ENCODE data around the gene CCT4.
"Not testable (repeated sequence)": the region's sequence is repeated elsewhere in the genome, so short reads cannot be mapped to it uniquely, and the experiment has no call there.

The CCT4 gene

GRCh38 chr2:61905372-61906185 lies 17.1 kb upstream of the CCT4 start, which contains the start of gene COMMD1:
Gene COMMD1 (plus strand): TSS chr2:61905674. CDS start chr2:61905679, 5 bp downstream.
- peak; percentile 69 to 85 for DNase-seq (ENCODE audit: low spot score in 2 of 2)
- Histone ChIP-seq H3K4me3 (peak within 1 kb of the TSS; percentile 57), H3K36me3 (replicated peaks) (no peaks in the 10 kb centered on the region), H3K9me3 (no peaks in the 10 kb centered on the region), H3K4me1 (peaks cover 6% of the 10 kb centered on the region), H3K27me3 (ENCODE audit: low read depth) (no peaks in the 10 kb centered on the region)
- in situ Hi-C loops (cut with MboI; ENCODE audit: low sequenced_read_pairs): loop anchor here (25.0 kb wide), 1 partner anchor 857 kb away; no protein-coding TSS in a partner anchor

- H3K36me3 ChIP-seq (replicated peaks): no peaks in the 10 kb centered on the region
- H3K27me3 ChIP-seq (ENCODE audit: low read depth): no peaks in the 10 kb centered on the region
- peaks cover 3% of the 10 kb centered on the region for H3K4me1 ChIP-seq
- H3K4me3 ChIP-seq: no peak overlapping the region
- in situ Hi-C loops (cut with MboI; ENCODE audit: low sequenced_read_pairs): loop anchor here (25.0 kb wide), 1 partner anchor 862 kb away; no protein-coding TSS in a partner anchor
- no peaks in the 10 kb centered on the region for H3K9me3 ChIP-seq
- DNase-seq (ENCODE audit: low spot score in 2 of 2): no peak
These were observed 11.8 kb upstream of the CCT4 start for GRCh38 chr2:61900281-61900680.

GRCh38 chr2:61898810-61899209 lies 10.4 kb upstream of the CCT4 start:
- in situ Hi-C loops (cut with MboI; ENCODE audit: low sequenced_read_pairs): no loop called here
- H3K4me3 ChIP-seq: no peak overlapping the region
- no peaks in the 10 kb centered on the region for H3K36me3 ChIP-seq (replicated peaks)
- no peaks in the 10 kb centered on the region for H3K27me3 ChIP-seq (ENCODE audit: low read depth)
- H3K9me3 ChIP-seq: no peaks in the 10 kb centered on the region
- DNase-seq (ENCODE audit: low spot score in 2 of 2): no peak
- no peaks in the 10 kb centered on the region for H3K4me1 ChIP-seq

- in situ Hi-C loops (cut with MboI; ENCODE audit: low sequenced_read_pairs): no loop called here
- Histone ChIP-seq H3K4me1 (peaks cover 7% of the 10 kb centered on the region), H3K36me3 (replicated peaks) (peaks cover 45% of the 10 kb centered on the region), H3K9me3 (no peaks in the 10 kb centered on the region), H3K4me3 (peak overlapping the region; percentile 96), H3K27me3 (ENCODE audit: low read depth) (no peaks in the 10 kb centered on the region)
- peak in 1 of 2 experiments; percentile 36 for DNase-seq (ENCODE audit: low spot score in 2 of 2)
These were observed 664 bp downstream of the CCT4 start for GRCh38 chr2:61887717-61888266.

GRCh38 chr2:61885896-61886603 lies 2.4 kb downstream of the CCT4 start:
- peak overlapping the region; percentile 96 for H3K4me3 ChIP-seq

GRCh38 chr2:61882850-61883249 lies 5.6 kb downstream of the CCT4 start:
- H3K4me1 ChIP-seq: peaks cover 7% of the 10 kb centered on the region
- no peak overlapping the region for H3K4me3 ChIP-seq
- no peaks in the 10 kb centered on the region for H3K27me3 ChIP-seq (ENCODE audit: low read depth)
- no peak for DNase-seq (ENCODE audit: low spot score in 2 of 2)
- in situ Hi-C loops (cut with MboI; ENCODE audit: low sequenced_read_pairs): no loop called here
- no peaks in the 10 kb centered on the region for H3K9me3 ChIP-seq
- H3K36me3 ChIP-seq (replicated peaks): peaks cover 90% of the 10 kb centered on the region

More at GRCh38 chr2:61885896-61886603, 2.4 kb downstream of the CCT4 start:
- no peaks in the 10 kb centered on the region for H3K27me3 ChIP-seq (ENCODE audit: low read depth)
- peaks cover 60% of the 10 kb centered on the region for H3K36me3 ChIP-seq (replicated peaks)
- in situ Hi-C loops (cut with MboI; ENCODE audit: low sequenced_read_pairs): no loop called here
- peaks cover 7% of the 10 kb centered on the region for H3K4me1 ChIP-seq
- H3K9me3 ChIP-seq: no peaks in the 10 kb centered on the region
- DNase-seq (ENCODE audit: low spot score in 2 of 2): no peak

- H3K9me3 ChIP-seq; H3K4me3 ChIP-seq; H3K27me3 ChIP-seq (ENCODE audit: low read depth); in situ Hi-C loops (cut with MboI; ENCODE audit: low sequenced_read_pairs); DNase-seq (ENCODE audit: low spot score in 2 of 2); H3K4me1 ChIP-seq: not testable (repeated sequence)
- H3K36me3 ChIP-seq (replicated peaks): peaks cover 93% of the 10 kb centered on the region
These were observed 9.1 kb downstream of the CCT4 start for GRCh38 chr2:61879351-61879750.

GRCh38 chr2:61878761-61879160 lies 9.7 kb downstream of the CCT4 start:
- DNase-seq (ENCODE audit: low spot score in 2 of 2): no peak
- in situ Hi-C loops (cut with MboI; ENCODE audit: low sequenced_read_pairs): no loop called here
- no peaks in the 10 kb centered on the region for H3K9me3 ChIP-seq
- H3K4me3 ChIP-seq: no peak overlapping the region
- peaks cover 93% of the 10 kb centered on the region for H3K36me3 ChIP-seq (replicated peaks)
- no peaks in the 10 kb centered on the region for H3K4me1 ChIP-seq
- H3K27me3 ChIP-seq (ENCODE audit: low read depth): no peaks in the 10 kb centered on the region

- no peaks in the 10 kb centered on the region for H3K9me3 ChIP-seq
- H3K27me3 ChIP-seq (ENCODE audit: low read depth): no peaks in the 10 kb centered on the region
- no peak overlapping the region for H3K4me3 ChIP-seq
- peaks cover 93% of the 10 kb centered on the region for H3K36me3 ChIP-seq (replicated peaks)
- H3K4me1 ChIP-seq: no peaks in the 10 kb centered on the region
- in situ Hi-C loops (cut with MboI; ENCODE audit: low sequenced_read_pairs): no loop called here
- no peak for DNase-seq (ENCODE audit: low spot score in 2 of 2)
These were observed 10.7 kb downstream of the CCT4 start for GRCh38 chr2:61877571-61878245.

GRCh38 chr2:61876400-61876799 lies 12.1 kb downstream of the CCT4 start:
- in situ Hi-C loops (cut with MboI; ENCODE audit: low sequenced_read_pairs): no loop called here

GRCh38 chr2:61866482-61867089 lies 21.9 kb downstream of the CCT4 start:
- not testable (repeated sequence) for H3K27me3 ChIP-seq (ENCODE audit: low read depth)

More at GRCh38 chr2:61876400-61876799, 12.1 kb downstream of the CCT4 start:
- Histone ChIP-seq H3K4me3 (no peak overlapping the region), H3K36me3 (replicated peaks) (peaks cover 94% of the 10 kb centered on the region), H3K27me3 (ENCODE audit: low read depth) (no peaks in the 10 kb centered on the region), H3K9me3 (no peaks in the 10 kb centered on the region), H3K4me1 (no peaks in the 10 kb centered on the region)
- DNase-seq (ENCODE audit: low spot score in 2 of 2): no peak

GRCh38 chr2:61862085-61862484 lies 26.4 kb downstream of the CCT4 start:
- DNase-seq (ENCODE audit: low spot score in 2 of 2): no peak
- Histone ChIP-seq H3K4me1 (no peaks in the 10 kb centered on the region), H3K27me3 (ENCODE audit: low read depth) (no peaks in the 10 kb centered on the region), H3K9me3 (no peaks in the 10 kb centered on the region), H3K4me3 (no peak overlapping the region), H3K36me3 (replicated peaks) (peaks cover 20% of the 10 kb centered on the region)
- in situ Hi-C loops (cut with MboI; ENCODE audit: low sequenced_read_pairs): loop anchor here (10.0 kb wide), 1 partner anchor 347 kb away; no protein-coding TSS in a partner anchor

More at GRCh38 chr2:61866482-61867089, 21.9 kb downstream of the CCT4 start:
- not testable (repeated sequence) for H3K9me3 ChIP-seq; H3K4me3 ChIP-seq; DNase-seq (ENCODE audit: low spot score in 2 of 2); H3K4me1 ChIP-seq
- peaks cover 60% of the 10 kb centered on the region for H3K36me3 ChIP-seq (replicated peaks)
- in situ Hi-C loops (cut with MboI; ENCODE audit: low sequenced_read_pairs): loop anchor here (10.0 kb wide), 1 partner anchor 352 kb away; no protein-coding TSS in a partner anchor

- in situ Hi-C loops (cut with MboI; ENCODE audit: low sequenced_read_pairs): no loop called here
These were observed 31.2 kb downstream of the CCT4 start for GRCh38 chr2:61857224-61857623.

More at GRCh38 chr2:61857224-61857623, 31.2 kb downstream of the CCT4 start:
- H3K27me3 ChIP-seq (ENCODE audit: low read depth): no peaks in the 10 kb centered on the region
- DNase-seq (ENCODE audit: low spot score in 2 of 2): no peak
- H3K9me3 ChIP-seq: no peaks in the 10 kb centered on the region; the same call in 1 of the 2 replicates
- no peaks in the 10 kb centered on the region for H3K36me3 ChIP-seq (replicated peaks)
- H3K4me1 ChIP-seq: peaks cover 11% of the 10 kb centered on the region
- no peak overlapping the region for H3K4me3 ChIP-seq
